Right lobe of liver (tissue), 6 donors: Measurements from ENCODE around the gene KBTBD6. TPM values are rescaled to one million over a fixed set of nuclear protein-coding genes. Genes with fewer than 3 reads are reported as not detected.
"Not testable (repeated sequence)": the region's sequence is repeated elsewhere in the genome, so short reads cannot be mapped to it uniquely, and the experiment has no call there.

Experiments used
- ATAC-seq, 4 donors: fragments of 200-7000 bp; cut with Tn5 transposase; one replicate each; pipeline ENCODE4 v1.9.1; 2020; ENCODE audit warnings: mild to moderate bottlenecking in 4 of 4, moderate library complexity in 4 of 4
- DNase-seq, 3 donors: peaks; one replicate each; pipeline ENCODE4 v3.0.0-alpha.2; 2020
- H3K27ac ChIP-seq, 3 donors: fragments of 200-600 bp; one replicate each; pipeline ENCODE4 v1.8.0; 2022
- H3K27me3 ChIP-seq, 2 donors: fragments of 200-600 bp; one replicate each; pipeline ENCODE4 v1.8.0; 2022
- H3K36me3 ChIP-seq, 4 donors: fragments of 200-600 bp; sonication (generic) in 1 of 4; one replicate each; pipeline versions ENCODE4 v1.5.1 to v1.8.0; 2017 to 2022; ENCODE audit warnings: control low read depth in 1 of 4
- H3K4me1 ChIP-seq, 4 donors: fragments of 200-600 bp; sonication (generic) in 1 of 4; one replicate each; pipeline versions ENCODE4 v1.5.1 to v1.8.0; 2017 to 2022; ENCODE audit warnings: control low read depth in 1 of 4
- H3K4me3 ChIP-seq, 3 donors: fragments of 200-600 bp; one replicate each; pipeline ENCODE4 v1.8.0; 2022
- H3K9me3 ChIP-seq, 4 donors: fragments of 200-600 bp; sonication (generic) in 1 of 4; one replicate each; pipeline versions ENCODE4 v1.5.1 to v1.8.0; 2017 to 2022; ENCODE audit warnings: control low read depth in 1 of 4
- POLR2A ChIP-seq: fragments of 450-650 bp; IDR thresholded peaks from one replicate; pipeline ENCODE4 v1.6.1; 2017; ENCODE audit warnings: antibody characterized with exemption, mild to moderate bottlenecking
- WGBS: methylation state at CpG from one replicate; pipeline ENCODE4 v1.1.6; 2018; ENCODE audit warnings: low coverage, low lambda C conversion rate; ENCODE audit not compliant: insufficient coverage; ENCODE audit errors: missing lambda C conversion rate; 5-methylcytosine and 5-hydroxymethylcytosine counted together
- intact Hi-C, 2 donors: fragments of 100-400 bp; cut with DNase I; formaldehyde crosslinking; loops; one replicate each; pipeline versions ENCODE4 v1.11.2 to v1.14.1; 2022
- total RNA-seq, 6 experiments: library from RNA; depleted of rRNA in 2 of 6; stranded (reverse); fragments of >200 nt in 2 of 6; fragmentation: NEBNext Ultra II Directional in 3 of 6; extraction: Animal tissue kit (Norgen Biotek cat#: 25700) in 3 of 6; gene quantifications; one replicate each; pipeline versions ENCODE4 v1.1.0 to v1.2.4, GENCODE V29; 2016 to 2023
- TF ChIP-seq, protein P1 (sequence below), 4 donors: fragments of 200-600 bp in 3 of 4; fragments of 450-650 bp in 1 of 4; IDR thresholded peaks; one replicate each; pipeline versions ENCODE4 v1.5.1 to v1.8.0; 2016 to 2022; ENCODE audit warnings: antibody characterized with exemption in 4 of 4, mild to moderate bottlenecking in 2 of 4
- donor health status: DM: no; HTN: yes; CAD: no.
- donor health status: DM: no; HTN: no; CAD: no.
- donor health status: DM: no; HTN: no; CAD: no.
- donor health status: DM: no; HTN: yes; CAD: no.
- donor health status: DM: no; HTN: yes; CAD: no.

KBTBD6 gene
- total RNA-seq, 6 experiments from 2014 or later: 2.3 to 4.7 (median 3.7) TPM

GRCh38 chr13:41137951-41138350 lies 5.3 kb upstream of the KBTBD6 start:
- DNase-seq (no peak), ATAC-seq (no peak)
- no peaks in the 10 kb centered on the region for H3K27me3 ChIP-seq
- no peak overlapping the region for H3K27ac ChIP-seq
- H3K4me1 ChIP-seq: peaks cover 0 to 6% (median 0%) of the 10 kb centered on the region in 4 donors
- H3K9me3 ChIP-seq: no peaks in the 10 kb centered on the region
- no peak overlapping the region for H3K4me3 ChIP-seq
- no peaks in the 10 kb centered on the region for H3K36me3 ChIP-seq
- WGBS: 100% methylated on average over 2 of the region's 2 CpGs
- intact Hi-C loops: loop anchor here (10.0 kb wide), 1 partner anchor 57 kb away; the partner anchor contains the start of gene KBTBD7 (in 2 of the 2)
- TF ChIP-seq POLR2A: no peak
- TF ChIP-seq, protein P1, sequence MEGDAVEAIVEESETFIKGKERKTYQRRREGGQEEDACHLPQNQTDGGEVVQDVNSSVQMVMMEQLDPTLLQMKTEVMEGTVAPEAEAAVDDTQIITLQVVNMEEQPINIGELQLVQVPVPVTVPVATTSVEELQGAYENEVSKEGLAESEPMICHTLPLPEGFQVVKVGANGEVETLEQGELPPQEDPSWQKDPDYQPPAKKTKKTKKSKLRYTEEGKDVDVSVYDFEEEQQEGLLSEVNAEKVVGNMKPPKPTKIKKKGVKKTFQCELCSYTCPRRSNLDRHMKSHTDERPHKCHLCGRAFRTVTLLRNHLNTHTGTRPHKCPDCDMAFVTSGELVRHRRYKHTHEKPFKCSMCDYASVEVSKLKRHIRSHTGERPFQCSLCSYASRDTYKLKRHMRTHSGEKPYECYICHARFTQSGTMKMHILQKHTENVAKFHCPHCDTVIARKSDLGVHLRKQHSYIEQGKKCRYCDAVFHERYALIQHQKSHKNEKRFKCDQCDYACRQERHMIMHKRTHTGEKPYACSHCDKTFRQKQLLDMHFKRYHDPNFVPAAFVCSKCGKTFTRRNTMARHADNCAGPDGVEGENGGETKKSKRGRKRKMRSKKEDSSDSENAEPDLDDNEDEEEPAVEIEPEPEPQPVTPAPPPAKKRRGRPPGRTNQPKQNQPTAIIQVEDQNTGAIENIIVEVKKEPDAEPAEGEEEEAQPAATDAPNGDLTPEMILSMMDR (IDR thresholded peaks at IDR 0.05): no peak

- TF ChIP-seq, protein P1 (IDR thresholded peaks at IDR 0.05): no peak
- TF ChIP-seq POLR2A: no peak
- intact Hi-C loops: loop anchor here (10.0 kb wide), 1 partner anchor 58 kb away; the partner anchor contains the start of gene KBTBD7 (in 2 of the 2)
- Histone ChIP-seq H3K9me3 (no peaks in the 10 kb centered on the region), H3K27ac (no peak overlapping the region), H3K4me3 (no peak overlapping the region), H3K36me3 (no peaks in the 10 kb centered on the region), H3K4me1 (peaks cover 0 to 6% (median 0%) of the 10 kb centered on the region in 4 donors), H3K27me3 (no peaks in the 10 kb centered on the region)
- ATAC-seq (no peak), DNase-seq (no peak)
- WGBS: 60% methylated on average over 3 of the region's 3 CpGs
Observed at GRCh38 chr13:41137241-41137640, 4.6 kb upstream of the KBTBD6 start.

DNA sequence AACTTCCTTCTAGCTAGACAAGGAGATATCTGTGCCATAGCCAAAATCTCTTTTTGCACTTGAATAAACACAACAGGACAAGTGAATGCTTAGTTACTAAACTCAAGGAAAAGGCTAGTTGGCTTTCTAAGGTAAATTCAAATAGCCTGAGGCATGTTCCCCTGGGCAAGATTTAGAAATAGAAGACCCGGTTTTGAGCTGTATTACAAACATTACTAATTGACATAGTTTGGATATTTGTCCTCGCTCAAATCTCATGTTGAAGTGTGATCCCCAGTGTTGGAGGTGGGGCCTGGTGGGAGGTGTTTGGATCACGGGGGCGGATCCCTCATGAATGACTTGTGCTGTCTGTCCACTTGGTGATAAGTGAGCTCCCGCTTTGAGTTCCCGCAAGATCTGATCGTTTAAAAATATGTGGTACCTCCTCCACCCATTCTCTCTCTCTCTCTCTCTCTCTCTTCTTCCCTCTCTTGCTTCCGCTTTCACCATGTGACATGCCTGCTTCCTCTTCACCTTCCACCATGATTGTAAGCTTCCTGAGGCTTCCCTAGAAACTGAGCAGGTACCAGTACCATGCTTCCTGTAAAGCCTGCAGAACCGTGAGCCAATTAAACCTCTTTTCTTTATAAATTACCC lies 3.9 kb upstream of the KBTBD6 start:
- Histone ChIP-seq H3K27ac (no peak overlapping the region), H3K27me3 (no peaks in the 10 kb centered on the region), H3K4me1 (peaks cover 0 to 6% (median 0%) of the 10 kb centered on the region in 4 donors), H3K36me3 (no peaks in the 10 kb centered on the region), H3K4me3 (no peak overlapping the region), H3K9me3 (no peaks in the 10 kb centered on the region)
- ATAC-seq (no peak), DNase-seq (no peak)
- TF ChIP-seq, protein P1 (IDR thresholded peaks at IDR 0.05): no peak
- no peak for TF ChIP-seq POLR2A
- intact Hi-C loops: loop anchor here (10.0 kb wide), 1 partner anchor 58 kb away; the partner anchor contains the start of gene KBTBD7 (in 2 of the 2)
- 90% methylated on average over 4 of the region's 9 CpGs for WGBS

DNA sequence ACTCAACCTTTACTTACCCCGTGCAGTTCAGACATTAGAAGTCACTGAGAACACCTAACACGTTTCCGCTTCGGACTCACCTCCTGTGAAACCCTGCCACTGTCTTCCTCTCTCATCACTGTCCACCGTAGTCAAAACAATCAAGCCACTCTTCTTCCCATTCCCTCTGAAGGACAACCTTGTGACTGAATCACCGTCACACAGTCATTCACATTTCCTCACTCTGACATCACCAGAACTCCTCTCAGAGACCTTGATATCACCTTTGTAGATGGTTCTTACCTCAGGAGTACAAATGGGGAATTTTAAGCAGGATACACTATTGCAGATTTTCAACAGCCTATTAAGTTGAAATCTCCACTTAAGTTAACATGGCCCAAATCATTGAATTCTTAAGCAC lies 1.3 kb upstream of the KBTBD6 start:
- H3K4me3 ChIP-seq: no peak overlapping the region
- TF ChIP-seq POLR2A: no peak
- TF ChIP-seq, protein P1 (IDR thresholded peaks at IDR 0.05): no peak
- WGBS: 94% methylated on average over 6 of the region's 6 CpGs
- intact Hi-C loops: loop anchor here (10.0 kb wide), 1 partner anchor 61 kb away; the partner anchor contains the start of gene KBTBD7 (in 2 of the 2)
- H3K9me3 ChIP-seq: no peaks in the 10 kb centered on the region
- no peak overlapping the region for H3K27ac ChIP-seq
- H3K27me3 ChIP-seq: no peaks in the 10 kb centered on the region
- ATAC-seq (no peak), DNase-seq (no peak)
- peaks cover 0 to 15% (median 0%) of the 10 kb centered on the region in 4 donors for H3K4me1 ChIP-seq
- no peaks in the 10 kb centered on the region for H3K36me3 ChIP-seq

GRCh38 chr13:41131660-41132511 lies 716 bp downstream of the KBTBD6 start:
- peak; percentile 9 to 37 (median 16) for ATAC-seq
- DNase-seq, H3K36me3 ChIP-seq, H3K27me3 ChIP-seq, H3K9me3 ChIP-seq: not testable (repeated sequence)
- H3K4me1 ChIP-seq: peaks cover 0 to 15% (median 0%) of the 10 kb centered on the region in 4 donors
- peak overlapping the region; percentile 61 to 79 (median 79) for H3K4me3 ChIP-seq
- peak overlapping the region; percentile 41 to 80 (median 56) for H3K27ac ChIP-seq
- intact Hi-C loops: loop anchor here (10.0 kb wide), 1 partner anchor 63 kb away; the partner anchor contains the start of gene KBTBD7 (in 2 of the 2)
- WGBS: 0% methylated on average over 8 of the region's 48 CpGs

- 69% methylated on average over 2 of the region's 4 CpGs for WGBS
- not testable (repeated sequence) for ATAC-seq, H3K4me3 ChIP-seq, H3K27ac ChIP-seq, H3K27me3 ChIP-seq, DNase-seq, H3K9me3 ChIP-seq, H3K36me3 ChIP-seq
- peaks cover 0 to 15% (median 0%) of the 10 kb centered on the region in 4 donors for H3K4me1 ChIP-seq
- intact Hi-C loops: loop anchor here (10.0 kb wide), 1 partner anchor 64 kb away; the partner anchor contains the start of gene KBTBD7 (in 2 of the 2)
Observed at GRCh38 chr13:41131189-41131588, 1.4 kb downstream of the KBTBD6 start.
